PC-9 (cell line): ENCODE measurements around the gene C17orf113. TPM values are rescaled to one million over a fixed set of nuclear protein-coding genes. Genes with fewer than 3 reads are reported as not detected.
"Not testable (repeated sequence)": the region's sequence is repeated elsewhere in the genome, so short reads cannot be mapped to it uniquely, and the experiment has no call there.

ENCODE experiments used
- BruUV-seq: library from RNA; stranded (reverse); fragments of 400-500 nt; replicated peaks from 2 replicates; lab custom pipeline; 2021; lab: Mats Ljungman, UMichigan
- CTCF ChIA-PET: fragments of 300-600 bp; sonication (Branson Sonifier 250); formaldehyde crosslinking; loops from one replicate; lab custom pipeline; 2022; ENCODE audit warnings: antibody characterized with exemption; lab: Charles Lee
- POLR2A ChIA-PET: fragments of 300-600 bp; sonication (Branson Sonifier 250); formaldehyde crosslinking; loops from one replicate; lab custom pipeline; 2022; ENCODE audit warnings: antibody characterized with exemption; ENCODE audit not compliant: unreplicated experiment; lab: Charles Lee
- DNase-seq, 2 experiments: peaks; one replicate each; pipeline versions ENCODE4 v3.0.0 to v3.0.0-alpha.2; 2015 to 2022; ENCODE audit warnings: mixed read lengths in 1 of 2
- H2AFZ ChIP-seq: fragments of 200-600 bp; sonication (generic); 2 replicates; pipeline ENCODE4 v1.8.1; 2017; ENCODE audit warnings: antibody characterized with exemption
- H3F3A ChIP-seq: fragments of 200-600 bp; sonication (generic); 2 replicates; pipeline ENCODE4 v1.8.1; 2017; ENCODE audit warnings: antibody characterized with exemption, mild to moderate bottlenecking, low read depth; ENCODE audit not compliant: insufficient read depth
- H3K27ac ChIP-seq: fragments of 200-600 bp; sonication (generic); 2 replicates; pipeline ENCODE4 v1.6.1; 2016; ENCODE audit warnings: mixed run types
- H3K27me3 ChIP-seq: fragments of 200-600 bp; sonication (generic); 2 replicates; pipeline ENCODE4 v1.6.1; 2016; ENCODE audit warnings: low read depth, mixed run types; ENCODE audit not compliant: insufficient read depth
- H3K36me3 ChIP-seq: fragments of 200-600 bp; sonication (generic); 2 replicates; pipeline ENCODE4 v1.6.1; 2016; ENCODE audit warnings: low read depth, mixed run types
- H3K4me1 ChIP-seq: fragments of 200-600 bp; sonication (generic); replicated peaks from 2 replicates; pipeline ENCODE4 v1.6.1; 2016; ENCODE audit warnings: mixed run types; ENCODE audit not compliant: insufficient read depth
- H3K4me2 ChIP-seq: fragments of 200-600 bp; sonication (generic); 2 replicates; pipeline ENCODE4 v1.6.1; 2017; ENCODE audit warnings: mixed run types
- H3K4me3 ChIP-seq: fragments of 200-600 bp; sonication (generic); 2 replicates; pipeline ENCODE4 v1.6.1; 2016; ENCODE audit warnings: mixed run types
- H3K79me2 ChIP-seq: fragments of 200-600 bp; sonication (generic); 2 replicates; pipeline ENCODE4 v1.6.1; 2017; ENCODE audit warnings: low read depth, mixed run types
- H3K9me2 ChIP-seq: fragments of 200-600 bp; sonication (generic); 2 replicates; pipeline ENCODE4 v1.8.1; 2017; ENCODE audit warnings: mild to moderate bottlenecking; ENCODE audit not compliant: insufficient read depth
- H3K9me3 ChIP-seq: fragments of 200-600 bp; sonication (generic); 2 replicates; pipeline ENCODE4 v1.8.1; 2016; ENCODE audit warnings: low read depth; ENCODE audit not compliant: insufficient read depth
- H4K20me1 ChIP-seq: fragments of 200-600 bp; sonication (generic); 2 replicates; pipeline ENCODE4 v1.8.1; 2017; ENCODE audit not compliant: insufficient read depth
- CTCF ChIP-seq: fragments of 200-600 bp; sonication (generic); conservative IDR thresholded peaks from 2 replicates; pipeline ENCODE4 v1.6.1; 2017; ENCODE audit warnings: mixed run types, antibody characterized with exemption, mild to moderate bottlenecking, moderate library complexity
- EZH2 ChIP-seq: fragments of 200-600 bp; sonication (generic); IDR thresholded peaks from 2 replicates; pipeline ENCODE4 v1.8.0; 2017; ENCODE audit warnings: antibody characterized with exemption, low read depth
- intact Hi-C: fragments of 100-400 bp; cut with micrococcal nuclease; formaldehyde crosslinking; loops from one replicate; pipeline ENCODE4 v1.10.0; 2022; ENCODE audit not compliant: unreplicated experiment
- total RNA-seq: library from RNA; stranded (reverse); gene quantifications from 2 replicates; pipeline ENCODE4 v1.2.3, GENCODE V29; 2021

Gene C17orf113
- total RNA-seq, 1 experiment from 2014 or later = 3.4 TPM

GRCh38 chr17:42025936-42026335, 24.5 kb downstream of the C17orf113 start:
- H3K27ac ChIP-seq = peak overlapping the region; percentile 61; the same call in 1 of the 2 replicates
- H3F3A ChIP-seq = peaks cover 50% of the 10 kb centered on the region
- CTCF ChIA-PET = no interaction called here
- no peak overlapping the region for H3K4me3 ChIP-seq
- H4K20me1 ChIP-seq = no peaks in the 10 kb centered on the region; the same call in 1 of the 2 replicates
- POLR2A ChIA-PET = interaction anchor here (0.5 to 0.7 kb wide), 2 partner anchors 37 to 60 kb away, joined by 4 to 5 read pairs; no protein-coding TSS in a partner anchor
- H3K4me2 ChIP-seq = peak overlapping the region; percentile 67
- H3K4me1 ChIP-seq = peaks cover 32% of the 10 kb centered on the region
- intact Hi-C loops = loop anchor here (1.0 to 10.0 kb wide), 3 partner anchors 61 to 299 kb away; no protein-coding TSS in a partner anchor
- H3K79me2 ChIP-seq = peaks cover 9% of the 10 kb centered on the region
- no TSS peak for BruUV-seq
- H3K9me2 ChIP-seq = no peaks in the 10 kb centered on the region
- H3K36me3 ChIP-seq = no peaks in the 10 kb centered on the region
- no peak for TF ChIP-seq CTCF
- TF ChIP-seq EZH2 = no peak
- H3K27me3 ChIP-seq = no peaks in the 10 kb centered on the region
- H2AFZ ChIP-seq = no peak overlapping the region
- H3K9me3 ChIP-seq = no peaks in the 10 kb centered on the region
- DNase-seq = no peak

GRCh38 chr17:42025191-42025579, 25.2 kb downstream of the C17orf113 start:
- Histone ChIP-seq H3K27me3 (no peaks in the 10 kb centered on the region), H3K9me2 (no peaks in the 10 kb centered on the region), H3K27ac (peak overlapping the region; percentile 61), H2AFZ (no peak overlapping the region), H3K9me3 (no peaks in the 10 kb centered on the region), H3K36me3 (no peaks in the 10 kb centered on the region), H3K4me3 (no peak overlapping the region), H4K20me1 (no peaks in the 10 kb centered on the region; the same call in 1 of the 2 replicates), H3K79me2 (peaks cover 16% of the 10 kb centered on the region), H3F3A (peaks cover 53% of the 10 kb centered on the region), H3K4me2 (peak overlapping the region; percentile 67), H3K4me1 (peaks cover 36% of the 10 kb centered on the region)
- ChIA-PET CTCF (interaction anchor here (0.6 to 0.9 kb wide), 4 partner anchors 79 to 552 kb away, joined by 3 to 9 read pairs (median 3); partner anchors contain the start of genes PSMC3IP and STAT3), POLR2A (interaction anchor here (0.5 to 0.7 kb wide), 4 partner anchors 11 to 337 kb away, joined by 3 to 6 read pairs (median 4); no protein-coding TSS in a partner anchor)
- intact Hi-C loops = loop anchor here (1.0 to 10.0 kb wide), 3 partner anchors 60 to 300 kb away; no protein-coding TSS in a partner anchor
- no peak for DNase-seq
- no TSS peak for BruUV-seq
- TF ChIP-seq EZH2 = no peak
- TF ChIP-seq CTCF = peak; percentile 19; the same call in 1 of the 2 replicates

- peaks cover 19% of the 10 kb centered on the region for H3K79me2 ChIP-seq
- ChIA-PET CTCF (interaction anchor here (0.6 to 0.8 kb wide), 3 partner anchors 19 to 418 kb away, joined by 3 to 10 read pairs (median 5); no protein-coding TSS in a partner anchor), POLR2A (no interaction called here)
- no peaks in the 10 kb centered on the region for H3K9me2 ChIP-seq
- peak overlapping the region; percentile 54 for H3K27ac ChIP-seq
- H2AFZ ChIP-seq = no peak overlapping the region
- no peaks in the 10 kb centered on the region; the same call in 1 of the 2 replicates for H4K20me1 ChIP-seq
- TF ChIP-seq EZH2 (no peak), CTCF (no peak)
- H3K36me3 ChIP-seq = no peaks in the 10 kb centered on the region
- H3K4me3 ChIP-seq = no peak overlapping the region
- no peaks in the 10 kb centered on the region for H3K27me3 ChIP-seq
- intact Hi-C loops = loop anchor here (2.0 to 10.0 kb wide), 2 partner anchors 59 to 301 kb away; no protein-coding TSS in a partner anchor
- DNase-seq = peak in 1 of 2 experiments; percentile 77
- H3K9me3 ChIP-seq = no peaks in the 10 kb centered on the region
- H3K4me2 ChIP-seq = peak overlapping the region; percentile 67
- peaks cover 39% of the 10 kb centered on the region for H3K4me1 ChIP-seq
- peaks cover 53% of the 10 kb centered on the region for H3F3A ChIP-seq
- BruUV-seq = no TSS peak
Observed at GRCh38 chr17:42023524-42024349, 26.7 kb downstream of the C17orf113 start.

GRCh38 chr17:42020845-42021244, 29.6 kb downstream of the C17orf113 start:
- TSS peak; percentile 41 for BruUV-seq
- POLR2A ChIA-PET = not testable (repeated sequence)
- intact Hi-C loops = loop anchor here (10.0 kb wide), 1 partner anchor 304 kb away; no protein-coding TSS in a partner anchor

More at GRCh38 chr17:42020845-42021244, 29.6 kb downstream of the C17orf113 start:
- CTCF ChIA-PET = interaction anchor here (0.6 to 0.9 kb wide), 3 partner anchors 18 to 408 kb away, joined by 3 to 6 read pairs (median 5); no protein-coding TSS in a partner anchor
- not testable (repeated sequence) for H4K20me1 ChIP-seq, H3K27me3 ChIP-seq, H3K9me2 ChIP-seq, DNase-seq, H3K9me3 ChIP-seq, H3K36me3 ChIP-seq
- Histone ChIP-seq H3K4me1 (peaks cover 46% of the 10 kb centered on the region), H3K79me2 (peaks cover 33% of the 10 kb centered on the region), H2AFZ (peak overlapping the region; percentile 77; the same call in 1 of the 2 replicates), H3F3A (peaks cover 56% of the 10 kb centered on the region), H3K4me2 (peak overlapping the region; percentile 93), H3K27ac (0 out of 2 replicates have a peak overlapping the region, but pooled peaks have one; percentile 44), H3K4me3 (peak overlapping the region; percentile 77)
